CD4-positive, alpha-beta T cell treated with Interleukin-15 for 4 hours (primary cell): ENCODE data around the gene VSIG10L.
A peak's percentile ranks its signal among the peaks of the same experiment; 100 is the strongest.

Experiments
- DNase-seq: peaks from one replicate; pipeline ENCODE4 v3.0.0-alpha.2; 2020; ENCODE audit warnings: low spot score

VSIG10L gene

GRCh38 chr19:51365211-51365964, 23.4 kb upstream of the VSIG10L start:
- peak; percentile 22 for DNase-seq

GRCh38 chr19:51364200-51365106, 22.5 kb upstream of the VSIG10L start:
- DNase-seq = no peak

- no peak for DNase-seq
Observed at GRCh38 chr19:51361239-51361638, 19.3 kb upstream of the VSIG10L start.

GRCh38 chr19:51359294-51359693, 17.4 kb upstream of the VSIG10L start:
- no peak for DNase-seq

GRCh38 chr19:51357952-51358351, 16.0 kb upstream of the VSIG10L start:
- DNase-seq = no peak

GRCh38 chr19:51356159-51356801, 14.3 kb upstream of the VSIG10L start:
- no peak for DNase-seq

- no peak for DNase-seq
Observed at GRCh38 chr19:51354742-51355148, 12.8 kb upstream of the VSIG10L start.

GRCh38 chr19:51354103-51354741, 12.3 kb upstream of the VSIG10L start:
- no peak for DNase-seq

GRCh38 chr19:51352783-51353360, 10.9 kb upstream of the VSIG10L start:
- DNase-seq = no peak

- DNase-seq = no peak
Observed at GRCh38 chr19:51351266-51351990, 9.5 kb upstream of the VSIG10L start.

GRCh38 chr19:51347209-51347928, 5.4 kb upstream of the VSIG10L start:
- no peak for DNase-seq

GRCh38 chr19:51346742-51347141, 4.8 kb upstream of the VSIG10L start:
- no peak for DNase-seq

- no peak for DNase-seq
Observed at GRCh38 chr19:51345076-51345620, 3.2 kb upstream of the VSIG10L start.

- no peak for DNase-seq
Observed at GRCh38 chr19:51342631-51343569, 961 bp upstream of the VSIG10L start.

GRCh38 chr19:51341066-51341465, 873 bp downstream of the VSIG10L start:
- DNase-seq = no peak

- peak; percentile 89 for DNase-seq
Observed at GRCh38 chr19:51339687-51340656, 2.0 kb downstream of the VSIG10L start.

- DNase-seq = no peak
Observed at GRCh38 chr19:51339313-51339686, 2.6 kb downstream of the VSIG10L start.
